HCT116 (cell line): ENCODE measurements around the gene DOCK11. TPM values are rescaled to one million over a fixed set of nuclear protein-coding genes. Genes with fewer than 3 reads are reported as not detected.

ENCODE experiments used
- ATAC-seq: fragments of 200-7000 bp; cut with Tn5 transposase; 2 replicates; pipeline ENCODE4 v1.9.1; 2020; ENCODE audit warnings: mild to moderate bottlenecking, moderate library complexity
- BruUV-seq: library from RNA; stranded (reverse); fragments of 400-500 nt; replicated peaks from 2 replicates; lab custom pipeline; 2021; lab: Mats Ljungman, UMichigan
- CTCF ChIA-PET: fragments of 300-600 bp; sonication (Branson Sonifier 250); formaldehyde crosslinking; loops from one replicate; lab custom pipeline; 2021; ENCODE audit warnings: antibody characterized with exemption; lab: Charles Lee
- POLR2A ChIA-PET: fragments of 300-600, 350-600 bp; sonication (Branson Sonifier 250); formaldehyde crosslinking; loops from one replicate; lab custom pipeline; 2021; ENCODE audit warnings: antibody characterized with exemption; lab: Charles Lee
- RAD21 ChIA-PET, 2 experiments: fragments of 300-600 bp; sonication (Branson Sonifier 250); formaldehyde crosslinking; loops; one replicate each; lab custom pipeline; 2023; ENCODE audit warnings: low total read pairs in 2 of 2; ENCODE audit not compliant: uncharacterized antibody in 2 of 2, unreplicated experiment in 2 of 2, low non-redundant PET in 1 of 2; lab: Charles Lee
- DNase-seq: peaks from one replicate; pipeline ENCODE4 v3.0.0-alpha.2; 2010; ENCODE audit warnings: low read depth, low spot score
- H2AFZ ChIP-seq: fragments of 200-600 bp; shearing (Covaris generic), sonication (generic); 2 replicates; pipeline ENCODE4 v1.6.1; 2017; ENCODE audit warnings: low read depth, mixed run types, mixed read lengths, antibody characterized with exemption, low read length; ENCODE audit not compliant: poor library complexity, severe bottlenecking
- H3K27ac ChIP-seq: 2 replicates; pipeline ENCODE4 v1.5.1; 2012; ENCODE audit warnings: low read depth, low read length
- H3K27me3 ChIP-seq: fragments of 200-600 bp; sonication (generic); 2 replicates; pipeline ENCODE4 v1.6.1; 2016; ENCODE audit warnings: mixed run types, low read length, mixed read lengths; ENCODE audit not compliant: insufficient read depth
- H3K36me3 ChIP-seq, 2 experiments: fragments of 200-500 bp in 1 of 2; fragments of 200-600 bp in 1 of 2; sonication (Bioruptor generic) in 1 of 2; sonication (generic) in 1 of 2; 2 replicates each; pipeline versions ENCODE4 v1.5.1 to v1.6.1; 2014 to 2016; ENCODE audit warnings: low read length in 2 of 2, inconsistent platforms in 1 of 2, mixed read lengths in 1 of 2, mixed run types in 1 of 2; ENCODE audit not compliant: insufficient read depth in 2 of 2, control insufficient read depth in 1 of 2
- H3K4me1 ChIP-seq, 2 experiments: fragments of 200-600 bp in 1 of 2; sonication (generic) in 1 of 2; 2 replicates each; pipeline versions ENCODE4 v1.5.1 to v1.6.1; 2012 to 2017; ENCODE audit warnings: low read length in 2 of 2, inconsistent platforms in 1 of 2, mild to moderate bottlenecking in 1 of 2, mixed read lengths in 1 of 2, mixed run types in 1 of 2, moderate library complexity in 1 of 2; ENCODE audit not compliant: insufficient read depth in 2 of 2, control insufficient read depth in 1 of 2
- H3K4me2 ChIP-seq: fragments of 200-600 bp; sonication (generic); 2 replicates; pipeline ENCODE4 v1.6.1; 2017; ENCODE audit warnings: mixed run types, low read length, mixed read lengths
- H3K4me3 ChIP-seq, 2 experiments: fragments of 200-600 bp in 1 of 2; sonication (generic) in 1 of 2; replicated peaks in 1 of 2; 2 replicates each; pipeline ENCODE4 v1.5.1; 2011 to 2016; ENCODE audit warnings: low read length in 2 of 2, control low read depth in 1 of 2, low read depth in 1 of 2, mild to moderate bottlenecking in 1 of 2, mixed read lengths in 1 of 2, mixed run types in 1 of 2
- H3K79me2 ChIP-seq: fragments of 200-600 bp; sonication (generic); 2 replicates; pipeline ENCODE4 v1.6.1; 2017; ENCODE audit warnings: mild to moderate bottlenecking, mixed run types, low read length, moderate library complexity, mixed read lengths; ENCODE audit not compliant: insufficient read depth
- H3K9ac ChIP-seq: fragments of 200-600 bp; sonication (generic); 2 replicates; pipeline ENCODE4 v1.6.1; 2016; ENCODE audit warnings: low read length, mixed read lengths
- H3K9me2 ChIP-seq: fragments of 200-600 bp; sonication (generic), shearing (Covaris generic); 2 replicates; pipeline ENCODE4 v1.6.1; 2017; ENCODE audit warnings: mixed run types, mild to moderate bottlenecking, moderate library complexity; ENCODE audit not compliant: insufficient read depth
- H3K9me3 ChIP-seq, 2 experiments: fragments of 200-500 bp in 1 of 2; fragments of 200-600 bp in 1 of 2; sonication (Bioruptor generic) in 1 of 2; sonication (generic) in 1 of 2; 2 replicates each; pipeline ENCODE4 v1.6.1; 2014 to 2017; ENCODE audit warnings: low read length in 2 of 2, mixed read lengths in 2 of 2, inconsistent platforms in 1 of 2, low read depth in 1 of 2, mild to moderate bottlenecking in 1 of 2, mixed run types in 1 of 2, moderate library complexity in 1 of 2; ENCODE audit not compliant: control insufficient read depth in 1 of 2, insufficient read depth in 1 of 2
- H4K20me1 ChIP-seq: fragments of 200-600 bp; sonication (generic), shearing (Covaris generic); 2 replicates; pipeline ENCODE4 v1.6.1; 2017; ENCODE audit warnings: mixed run types, mild to moderate bottlenecking, moderate library complexity; ENCODE audit not compliant: insufficient read depth
- CEBPB ChIP-seq: IDR thresholded peaks from 2 replicates; pipeline ENCODE4 v1.6.1; 2012; ENCODE audit warnings: low read depth
- CTCF ChIP-seq, 3 experiments: fragments of 200-600 bp in 1 of 3; sonication (generic) in 1 of 3; IDR thresholded peaks in 2 of 3; conservative IDR thresholded peaks in 1 of 3; 2 replicates each; pipeline ENCODE4 v1.5.1; 2012 to 2017; ENCODE audit warnings: low read depth in 2 of 3, low read length in 2 of 3, antibody characterized with exemption in 1 of 3, borderline replicate concordance in 1 of 3, control low read depth in 1 of 3, mild to moderate bottlenecking in 1 of 3, mixed read lengths in 1 of 3, mixed run types in 1 of 3, moderate library complexity in 1 of 3; ENCODE audit not compliant: insufficient read depth in 1 of 3
- EGR1 ChIP-seq: IDR thresholded peaks from 2 replicates; pipeline ENCODE4 v1.6.1; 2012; ENCODE audit warnings: low read depth
- ELF1 ChIP-seq: IDR thresholded peaks from 2 replicates; pipeline ENCODE4 v1.6.1; 2012; ENCODE audit warnings: low read depth, borderline replicate concordance
- EZH2phosphoT487 ChIP-seq: fragments of 200-600 bp; IDR thresholded peaks from 2 replicates; pipeline ENCODE4 v1.6.1; 2018; ENCODE audit warnings: antibody characterized with exemption, borderline replicate concordance
- JUND ChIP-seq: IDR thresholded peaks from 2 replicates; pipeline ENCODE4 v1.6.1; 2012
- SIN3A ChIP-seq: IDR thresholded peaks from 2 replicates; pipeline ENCODE4 v1.6.1; 2012; ENCODE audit warnings: low read depth
- SRF ChIP-seq: IDR thresholded peaks from 2 replicates; pipeline ENCODE4 v1.6.1; 2012; ENCODE audit warnings: low read depth
- ZBTB33 ChIP-seq: IDR thresholded peaks from 2 replicates; pipeline ENCODE4 v1.6.1; 2011; ENCODE audit warnings: mild to moderate bottlenecking, low read length, moderate library complexity; ENCODE audit not compliant: insufficient replicate concordance; ENCODE audit errors: extremely low read depth
- ZFX ChIP-seq: fragments of 450-650 bp; IDR thresholded peaks from 2 replicates; pipeline ENCODE4 v1.6.1; 2017
- intact Hi-C: fragments of 100-400 bp; cut with micrococcal nuclease; formaldehyde crosslinking; loops from 2 replicates; pipeline ENCODE4 v1.10.0; 2022
- total RNA-seq: library from RNA; stranded (reverse); gene quantifications from one replicate; pipeline ENCODE4 v1.2.1, GENCODE V29; 2021; ENCODE audit not compliant: unreplicated experiment

DOCK11 gene
- total RNA-seq, 1 experiment from 2014 or later, result 0.59 TPM

GRCh38 chrX:118503260-118504041 lies 7.8 kb downstream of the DOCK11 start:
- no peaks in the 10 kb centered on the region for H3K4me1 ChIP-seq
- H3K4me2 ChIP-seq, result no peak overlapping the region
- H3K79me2 ChIP-seq, result no peaks in the 10 kb centered on the region
- no peak overlapping the region for H2AFZ ChIP-seq
- DNase-seq (no peak), ATAC-seq (no peak)
- intact Hi-C loops, result no loop called here
- H3K36me3 ChIP-seq, result no peaks in the 10 kb centered on the region
- TF ChIP-seq CTCF (IDR thresholded peaks at IDR 0.05 in 2 of 3, conservative IDR thresholded peaks at IDR 0.05 in 1 of 3; ENCODE audit: borderline replicate concordance in 1 of 3, insufficient read depth in 1 of 3, low read depth in 2 of 3, low read length in 2 of 3), result no peak
- TF ChIP-seq EGR1, result no peak
- TF ChIP-seq SIN3A, result no peak
- no peak for TF ChIP-seq ZFX
- no peak for TF ChIP-seq ELF1
- TF ChIP-seq EZH2phosphoT487, result no peak
- no peak for TF ChIP-seq JUND
- no peak for TF ChIP-seq CEBPB
- no peak for TF ChIP-seq SRF
- no peak for TF ChIP-seq ZBTB33
- H3K9ac ChIP-seq, result no peak overlapping the region
- CTCF ChIA-PET, result no interaction called here
- H3K27ac ChIP-seq, result no peak overlapping the region
- POLR2A ChIA-PET, result no interaction called here
- H3K9me2 ChIP-seq, result no peaks in the 10 kb centered on the region
- BruUV-seq, result no TSS peak
- RAD21 ChIA-PET, result no interaction called here
- no peaks in the 10 kb centered on the region for H4K20me1 ChIP-seq
- H3K4me3 ChIP-seq, result no peak overlapping the region
- H3K9me3 ChIP-seq, result no peaks in the 10 kb centered on the region
- H3K27me3 ChIP-seq, result no peaks in the 10 kb centered on the region
